ENCODE data around the gene GNB2.
A peak's percentile ranks its signal among the peaks of the same experiment; 100 is the strongest.

The GNB2 gene

DNA sequence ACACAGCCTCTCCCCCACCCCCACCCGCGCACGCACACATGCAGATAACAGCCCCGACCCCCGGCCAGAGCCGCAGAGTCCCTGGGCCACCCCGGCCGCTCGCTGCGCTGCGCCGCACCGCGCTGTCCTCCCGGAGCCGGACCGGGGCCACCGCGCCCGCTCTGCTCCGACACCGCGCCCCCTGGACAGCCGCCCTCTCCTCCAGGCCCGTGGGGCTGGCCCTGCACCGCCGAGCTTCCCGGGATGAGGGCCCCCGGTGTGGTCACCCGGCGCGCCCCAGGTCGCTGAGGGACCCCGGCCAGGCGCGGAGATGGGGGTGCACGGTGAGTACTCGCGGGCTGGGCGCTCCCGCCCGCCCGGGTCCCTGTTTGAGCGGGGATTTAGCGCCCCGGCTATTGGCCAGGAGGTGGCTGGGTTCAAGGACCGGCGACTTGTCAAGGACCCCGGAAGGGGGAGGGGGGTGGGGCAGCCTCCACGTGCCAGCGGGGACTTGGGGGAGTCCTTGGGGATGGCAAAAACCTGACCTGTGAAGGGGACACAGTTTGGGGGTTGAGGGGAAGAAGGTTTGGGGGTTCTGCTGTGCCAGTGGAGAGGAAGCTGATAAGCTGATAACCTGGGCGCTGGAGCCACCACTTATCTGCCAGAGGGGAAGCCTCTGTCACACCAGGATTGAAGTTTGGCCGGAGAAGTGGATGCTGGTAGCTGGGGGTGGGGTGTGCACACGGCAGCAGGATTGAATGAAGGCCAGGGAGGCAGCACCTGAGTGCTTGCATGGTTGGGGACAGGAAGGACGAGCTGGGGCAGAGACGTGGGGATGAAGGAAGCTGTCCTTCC lies 47.3 kb downstream of the GNB2 start:
- Histone ChIP-seq H3K27me3 (ENCODE audit: control insufficient read depth in 1 of 2, insufficient read depth in 1 of 2, low read length in 2 of 2) (peaks cover 45 to 55% of the 10 kb centered on the region in 2 experiments), H4K8ac (ENCODE audit: low read length) (no peak overlapping the region), H3K27ac (ENCODE audit: low read length, poor library complexity, severe bottlenecking) (no peak overlapping the region), H2BK5ac (ENCODE audit: low read depth, low read length, poor library complexity, severe bottlenecking) (no peak overlapping the region), H3K4me3 (ENCODE audit: insufficient read depth in 1 of 2, low read depth in 1 of 2, low read length in 2 of 2) (peak overlapping the region in 1 of 2 experiments; percentile 9), H3K36me3 (ENCODE audit: control insufficient read depth in 1 of 2, insufficient read depth in 2 of 2, low read depth in 1 of 2, low read length in 2 of 2) (peaks cover 0 to 3% of the 10 kb centered on the region in 2 experiments), H2BK120ac (ENCODE audit: low read depth, low read length) (no peak overlapping the region), H2BK15ac (ENCODE audit: low read depth, poor library complexity, severe bottlenecking) (no peak overlapping the region), H3K14ac (ENCODE audit: low read length in 2 of 2) (no peak overlapping the region), H2BK12ac (ENCODE audit: low read length in 2 of 2) (no peak overlapping the region), H4K91ac (ENCODE audit: low read length) (no peak overlapping the region), H3K4me2 (ENCODE audit: low read length, poor library complexity, severe bottlenecking) (peak overlapping the region; percentile 6), H3K4me1 (ENCODE audit: control insufficient read depth, insufficient read depth, low read depth, low read length) (peaks cover 8% of the 10 kb centered on the region), H3K4ac (ENCODE audit: low read depth in 1 of 2, low read length in 2 of 2) (no peak overlapping the region), H3K23ac (ENCODE audit: low read length in 2 of 2) (peak overlapping the region in 1 of 2 experiments; percentile 79), H3K9ac (ENCODE audit: low read length) (no peak overlapping the region), H2AK5ac (ENCODE audit: low read length, severe bottlenecking) (no peak overlapping the region), H2AFZ (ENCODE audit: low read depth, low read length) (no peak overlapping the region), H3K79me1 (replicated peaks; ENCODE audit: low read length, poor library complexity, severe bottlenecking) (no peaks in the 10 kb centered on the region), H3K18ac (ENCODE audit: low read depth in 1 of 2, low read length in 2 of 2) (no peak overlapping the region), H3K9me3 (ENCODE audit: control insufficient read depth, low read length) (peaks cover 6% of the 10 kb centered on the region)
- 6% methylated on average over 52 of the region's 56 CpGs for WGBS
- no peak for DNase-seq

DNA sequence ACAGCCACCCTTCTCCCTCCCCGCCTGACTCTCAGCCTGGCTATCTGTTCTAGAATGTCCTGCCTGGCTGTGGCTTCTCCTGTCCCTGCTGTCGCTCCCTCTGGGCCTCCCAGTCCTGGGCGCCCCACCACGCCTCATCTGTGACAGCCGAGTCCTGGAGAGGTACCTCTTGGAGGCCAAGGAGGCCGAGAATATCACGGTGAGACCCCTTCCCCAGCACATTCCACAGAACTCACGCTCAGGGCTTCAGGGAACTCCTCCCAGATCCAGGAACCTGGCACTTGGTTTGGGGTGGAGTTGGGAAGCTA lies 47.9 kb downstream of the GNB2 start:
- Histone ChIP-seq H3K23ac (ENCODE audit: low read length in 2 of 2) (no peak overlapping the region), H3K27ac (ENCODE audit: low read length, poor library complexity, severe bottlenecking) (no peak overlapping the region), H3K27me3 (ENCODE audit: control insufficient read depth in 1 of 2, insufficient read depth in 1 of 2, low read length in 2 of 2) (peaks cover 45 to 55% of the 10 kb centered on the region in 2 experiments), H3K4me1 (ENCODE audit: control insufficient read depth, insufficient read depth, low read depth, low read length) (peaks cover 9% of the 10 kb centered on the region), H3K4ac (ENCODE audit: low read depth in 1 of 2, low read length in 2 of 2) (no peak overlapping the region), H3K36me3 (ENCODE audit: control insufficient read depth in 1 of 2, insufficient read depth in 2 of 2, low read depth in 1 of 2, low read length in 2 of 2) (peaks cover 0 to 3% of the 10 kb centered on the region in 2 experiments), H3K18ac (ENCODE audit: low read depth in 1 of 2, low read length in 2 of 2) (no peak overlapping the region), H3K9ac (ENCODE audit: low read length) (no peak overlapping the region), H2AFZ (ENCODE audit: low read depth, low read length) (no peak overlapping the region), H3K4me2 (ENCODE audit: low read length, poor library complexity, severe bottlenecking) (no peak overlapping the region), H2BK12ac (ENCODE audit: low read length in 2 of 2) (no peak overlapping the region), H2BK120ac (ENCODE audit: low read depth, low read length) (no peak overlapping the region), H2AK5ac (ENCODE audit: low read length, severe bottlenecking) (no peak overlapping the region), H3K79me1 (replicated peaks; ENCODE audit: low read length, poor library complexity, severe bottlenecking) (no peaks in the 10 kb centered on the region), H2BK5ac (ENCODE audit: low read depth, low read length, poor library complexity, severe bottlenecking) (no peak overlapping the region), H4K8ac (ENCODE audit: low read length) (no peak overlapping the region), H2BK15ac (ENCODE audit: low read depth, poor library complexity, severe bottlenecking) (no peak overlapping the region), H4K91ac (ENCODE audit: low read length) (no peak overlapping the region), H3K14ac (ENCODE audit: low read length in 2 of 2) (peak overlapping the region in 1 of 2 experiments; percentile 44), H3K9me3 (ENCODE audit: control insufficient read depth, low read length) (peaks cover 6% of the 10 kb centered on the region), H3K4me3 (ENCODE audit: insufficient read depth in 1 of 2, low read depth in 1 of 2, low read length in 2 of 2) (no peak overlapping the region)
- WGBS = 82% methylated on average over 5 of the region's 8 CpGs
- DNase-seq = no peak

- no peak for DNase-seq
- no peak overlapping the region for H3K4me2 ChIP-seq (ENCODE audit: low read length, poor library complexity, severe bottlenecking)
- no peak overlapping the region for H3K4ac ChIP-seq (ENCODE audit: low read depth in 1 of 2, low read length in 2 of 2)
- no peak overlapping the region for H2AK5ac ChIP-seq (ENCODE audit: low read length, severe bottlenecking)
- no peak overlapping the region for H3K4me3 ChIP-seq (ENCODE audit: insufficient read depth in 1 of 2, low read depth in 1 of 2, low read length in 2 of 2)
- no peak overlapping the region for H2BK5ac ChIP-seq (ENCODE audit: low read depth, low read length, poor library complexity, severe bottlenecking)
- no peak overlapping the region for H3K27ac ChIP-seq (ENCODE audit: low read length, poor library complexity, severe bottlenecking)
- peaks cover 5% of the 10 kb centered on the region for H3K9me3 ChIP-seq (ENCODE audit: control insufficient read depth, low read length)
- H3K79me1 ChIP-seq (replicated peaks; ENCODE audit: low read length, poor library complexity, severe bottlenecking) = no peaks in the 10 kb centered on the region
- H2BK12ac ChIP-seq (ENCODE audit: low read length in 2 of 2) = no peak overlapping the region
- no peak overlapping the region for H4K91ac ChIP-seq (ENCODE audit: low read length)
- peaks cover 9% of the 10 kb centered on the region for H3K4me1 ChIP-seq (ENCODE audit: control insufficient read depth, insufficient read depth, low read depth, low read length)
- peak overlapping the region in 1 of 2 experiments; percentile 77 for H3K23ac ChIP-seq (ENCODE audit: low read length in 2 of 2)
- no peak overlapping the region for H3K18ac ChIP-seq (ENCODE audit: low read depth in 1 of 2, low read length in 2 of 2)
- no peak overlapping the region for H2AFZ ChIP-seq (ENCODE audit: low read depth, low read length)
- 84% methylated on average over 16 of the region's 17 CpGs for WGBS
- H2BK15ac ChIP-seq (ENCODE audit: low read depth, poor library complexity, severe bottlenecking) = no peak overlapping the region
- H3K27me3 ChIP-seq (ENCODE audit: control insufficient read depth in 1 of 2, insufficient read depth in 1 of 2, low read length in 2 of 2) = peaks cover 45 to 55% of the 10 kb centered on the region in 2 experiments
- no peak overlapping the region for H4K8ac ChIP-seq (ENCODE audit: low read length)
- peaks cover 0 to 3% of the 10 kb centered on the region in 2 experiments for H3K36me3 ChIP-seq (ENCODE audit: control insufficient read depth in 1 of 2, insufficient read depth in 2 of 2, low read depth in 1 of 2, low read length in 2 of 2)
- no peak overlapping the region for H3K9ac ChIP-seq (ENCODE audit: low read length)
- no peak overlapping the region for H3K14ac ChIP-seq (ENCODE audit: low read length in 2 of 2)
- H2BK120ac ChIP-seq (ENCODE audit: low read depth, low read length) = no peak overlapping the region
Measured at GRCh38 chr7:100722480-100723212, 49.1 kb downstream of the GNB2 start.

GRCh38 chr7:100723732-100724275 lies 50.3 kb downstream of the GNB2 start:
- Histone ChIP-seq H3K14ac (ENCODE audit: low read length in 2 of 2) (no peak overlapping the region), H3K9me3 (ENCODE audit: control insufficient read depth, low read length) (no peaks in the 10 kb centered on the region), H2BK12ac (ENCODE audit: low read length in 2 of 2) (peak overlapping the region in 1 of 2 experiments; percentile 45), H2BK5ac (ENCODE audit: low read depth, low read length, poor library complexity, severe bottlenecking) (no peak overlapping the region), H3K18ac (ENCODE audit: low read depth in 1 of 2, low read length in 2 of 2) (no peak overlapping the region), H3K4ac (ENCODE audit: low read depth in 1 of 2, low read length in 2 of 2) (no peak overlapping the region), H3K79me1 (replicated peaks; ENCODE audit: low read length, poor library complexity, severe bottlenecking) (no peaks in the 10 kb centered on the region), H3K4me2 (ENCODE audit: low read length, poor library complexity, severe bottlenecking) (no peak overlapping the region), H3K4me3 (ENCODE audit: insufficient read depth in 1 of 2, low read depth in 1 of 2, low read length in 2 of 2) (no peak overlapping the region), H3K36me3 (ENCODE audit: control insufficient read depth in 1 of 2, insufficient read depth in 2 of 2, low read depth in 1 of 2, low read length in 2 of 2) (peaks cover 0 to 3% of the 10 kb centered on the region in 2 experiments), H3K9ac (ENCODE audit: low read length) (no peak overlapping the region), H3K27me3 (ENCODE audit: control insufficient read depth in 1 of 2, insufficient read depth in 1 of 2, low read length in 2 of 2) (peaks cover 45 to 58% of the 10 kb centered on the region in 2 experiments), H4K8ac (ENCODE audit: low read length) (no peak overlapping the region), H3K23ac (ENCODE audit: low read length in 2 of 2) (no peak overlapping the region), H2AFZ (ENCODE audit: low read depth, low read length) (no peak overlapping the region), H4K91ac (ENCODE audit: low read length) (peak overlapping the region; percentile 10), H2AK5ac (ENCODE audit: low read length, severe bottlenecking) (no peak overlapping the region), H3K4me1 (ENCODE audit: control insufficient read depth, insufficient read depth, low read depth, low read length) (peaks cover 9% of the 10 kb centered on the region), H3K27ac (ENCODE audit: low read length, poor library complexity, severe bottlenecking) (no peak overlapping the region), H2BK120ac (ENCODE audit: low read depth, low read length) (no peak overlapping the region), H2BK15ac (ENCODE audit: low read depth, poor library complexity, severe bottlenecking) (no peak overlapping the region)
- WGBS = 83% methylated on average over 16 of the region's 16 CpGs
- no peak for DNase-seq

Measured in mesenchymal stem cell (in vitro differentiated cells and primary cell).